G401 (cell line): ENCODE data around the gene SYNDIG1L. TPM values are rescaled to one million over a fixed set of nuclear protein-coding genes. Genes with fewer than 3 reads are reported as not detected.

Experiments used
- DNase-seq: peaks from one replicate; pipeline ENCODE4 v3.0.0-alpha.2; 2015; ENCODE audit warnings: low spot score
- in situ Hi-C: cut with HindIII; loops from 2 replicates; pipeline ENCODE4 v1.10.0; 2016; ENCODE audit warnings: low sequenced_read_pairs, mixed read lengths
- total RNA-seq: library from RNA; depleted of rRNA; stranded (reverse); fragments of >200 nt; shearing (Covaris generic); gene quantifications from 2 replicates; pipeline ENCODE4 v1.2.3, GENCODE V29; 2014; rRNA removed

Gene SYNDIG1L
- total RNA-seq, 1 experiment from 2014 or later: not detected

GRCh38 chr14:74380172-74380571 lies 45.8 kb downstream of the SYNDIG1L start:
- in situ Hi-C loops: no loop called here
- DNase-seq: no peak

- in situ Hi-C loops: no loop called here
- DNase-seq: no peak
Measured at GRCh38 chr14:74377976-74378690, 47.9 kb downstream of the SYNDIG1L start.

- no peak for DNase-seq
- in situ Hi-C loops: no loop called here
Measured at GRCh38 chr14:74368441-74368840, 57.6 kb downstream of the SYNDIG1L start.

- in situ Hi-C loops: no loop called here
- no peak for DNase-seq
Measured at GRCh38 chr14:74368026-74368425, 58.0 kb downstream of the SYNDIG1L start.

- in situ Hi-C loops: no loop called here
Measured at GRCh38 chr14:74364271-74364880, 61.6 kb downstream of the SYNDIG1L start.

GRCh38 chr14:74362361-74362915 lies 63.6 kb downstream of the SYNDIG1L start:
- in situ Hi-C loops: no loop called here
- peak; percentile 71 for DNase-seq

More at GRCh38 chr14:74364271-74364880, 61.6 kb downstream of the SYNDIG1L start:
- DNase-seq: peak; percentile 12

- in situ Hi-C loops: no loop called here
- no peak for DNase-seq
Measured at GRCh38 chr14:74360163-74360562, 65.8 kb downstream of the SYNDIG1L start.

GRCh38 chr14:74358176-74358829 lies 67.7 kb downstream of the SYNDIG1L start:
- in situ Hi-C loops: no loop called here
- DNase-seq: no peak

GRCh38 chr14:74357585-74357984 lies 68.4 kb downstream of the SYNDIG1L start:
- no peak for DNase-seq
- in situ Hi-C loops: no loop called here

GRCh38 chr14:74356892-74357575 lies 69.0 kb downstream of the SYNDIG1L start:
- no peak for DNase-seq
- in situ Hi-C loops: no loop called here

Other genes starting within 250 kb of the SYNDIG1L start
- not detected in 2 replicates for gene VSX2, start 186.8 kb downstream of the SYNDIG1L start, total RNA-seq
- 30.6 and 38.3 TPM in 2 replicates for gene ABCD4, start 123.3 kb downstream of the SYNDIG1L start, total RNA-seq
- gene VRTN, start 77.7 kb downstream of the SYNDIG1L start, total RNA-seq: 0.06 TPM in 1 of 2 replicates, not detected in the other
- 130 and 177 TPM in 2 replicates for gene NPC2, start 67.1 kb upstream of the SYNDIG1L start, total RNA-seq
- gene ISCA2, start 67.6 kb upstream of the SYNDIG1L start, total RNA-seq: 44.6 and 78.7 TPM in 2 replicates
- gene LTBP2, start 186.0 kb upstream of the SYNDIG1L start, total RNA-seq: 30.0 and 33.4 TPM in 2 replicates